Measurements from ENCODE around the gene HHIP. TPM values are rescaled to one million over a fixed set of nuclear protein-coding genes. Genes with fewer than 3 reads are reported as not detected.

The HHIP gene
- total and polyA plus RNA-seq, 2 of the 13 experiments (the other 11 are each of a cell fraction or from before 2014, with no cell fraction given) = not detected

GRCh38 chr4:144655491-144655890 is 9.5 kb downstream of the HHIP start:
- Histone ChIP-seq H3K36me3 (replicated peaks in 1 of 2; ENCODE audit: control insufficient read depth in 1 of 2, insufficient read depth in 2 of 2, low read length in 2 of 2) (no peaks in the 10 kb centered on the region), H3K27ac (ENCODE audit: extremely low read length, insufficient read depth, low read length) (no peak overlapping the region), H3K9me3 (ENCODE audit: low read length) (no peaks in the 10 kb centered on the region), H2AFZ (ENCODE audit: low read length) (no peak overlapping the region), H3K79me2 (ENCODE audit: insufficient read depth, low read length) (no peaks in the 10 kb centered on the region), H3K4me2 (ENCODE audit: low read depth, low read length) (no peak overlapping the region), H3K4me3 (replicated peaks in 1 of 3; ENCODE audit: insufficient read depth in 1 of 3, low read depth in 2 of 3, low read length in 3 of 3) (no peak overlapping the region), H3K27me3 (ENCODE audit: control insufficient read depth in 1 of 2, insufficient read depth in 2 of 2, low read length in 2 of 2) (no peaks in the 10 kb centered on the region), H3K4me1 (ENCODE audit: insufficient read depth, low read length) (no peaks in the 10 kb centered on the region), H4K20me1 (ENCODE audit: insufficient read depth, low read length) (no peaks in the 10 kb centered on the region), H3K9ac (ENCODE audit: insufficient read depth, low read depth, low read length) (no peak overlapping the region)
- ATAC-seq = no peak
- BruUV-seq (replicated peaks) = no TSS peak
- POLR2A ChIA-PET = no interaction called here
- intact Hi-C loops (cut with micrococcal nuclease; ENCODE audit: unreplicated experiment) = no loop called here
- 4% methylated on average over 2 of the region's 2 CpGs for WGBS (ENCODE audit: low lambda C conversion rate)
- TF ChIP-seq ZNF800 (CRISPR knock-in tag; IDR thresholded peaks at IDR 0.05) = no peak
- TF ChIP-seq ZNF274 (CRISPR knock-in tag; IDR thresholded peaks at IDR 0.05) = no peak
- no peak for TF ChIP-seq XBP1 (CRISPR knock-in tag; IDR thresholded peaks at IDR 0.05)
- no peak for TF ChIP-seq ZNF672 (CRISPR knock-in tag; IDR thresholded peaks at IDR 0.05)
- no peak for TF ChIP-seq AHR (CRISPR knock-in tag; IDR thresholded peaks at IDR 0.05)
- TF ChIP-seq ZMAT3 (CRISPR knock-in tag; conservative IDR thresholded peaks at IDR 0.05) = no peak
- TF ChIP-seq THAP9 (CRISPR knock-in tag; IDR thresholded peaks at IDR 0.05; ENCODE audit: borderline replicate concordance) = no peak
- TF ChIP-seq ZNF878 (CRISPR knock-in tag; IDR thresholded peaks at IDR 0.05) = no peak
- TF ChIP-seq MZF1 (CRISPR knock-in tag; IDR thresholded peaks at IDR 0.05; ENCODE audit: borderline replicate concordance) = no peak
- in situ Hi-C loops (cut with HindIII; ENCODE audit: extremely low pct_ligation_motif_present, low pct_unique_long_range_greater_than_20kb) = no loop called here
- CTCF ChIA-PET (ENCODE audit: low intra/inter-chr PET ratio, low total read pairs) = no interaction called here
- FAIRE-seq = no peak
- no peak for DNase-seq (ENCODE audit: low spot score)

Data from HepG2 (cell line).